HG03135 (cell line): ENCODE results near the gene AKR7A3.
A peak's percentile ranks its signal among the peaks of the same experiment; 100 is the strongest.
"Not testable (repeated sequence)": the region's sequence is repeated elsewhere in the genome, so short reads cannot be mapped to it uniquely, and the experiment has no call there.

Experiments used
- ATAC-seq: cut with Tn5 transposase; IDR thresholded peaks from one replicate; pipeline ENCODE4 v1.9.1; 2021; ENCODE audit warnings: mild to moderate bottlenecking, moderate library complexity; ENCODE audit not compliant: unreplicated experiment

Gene AKR7A3

DNA sequence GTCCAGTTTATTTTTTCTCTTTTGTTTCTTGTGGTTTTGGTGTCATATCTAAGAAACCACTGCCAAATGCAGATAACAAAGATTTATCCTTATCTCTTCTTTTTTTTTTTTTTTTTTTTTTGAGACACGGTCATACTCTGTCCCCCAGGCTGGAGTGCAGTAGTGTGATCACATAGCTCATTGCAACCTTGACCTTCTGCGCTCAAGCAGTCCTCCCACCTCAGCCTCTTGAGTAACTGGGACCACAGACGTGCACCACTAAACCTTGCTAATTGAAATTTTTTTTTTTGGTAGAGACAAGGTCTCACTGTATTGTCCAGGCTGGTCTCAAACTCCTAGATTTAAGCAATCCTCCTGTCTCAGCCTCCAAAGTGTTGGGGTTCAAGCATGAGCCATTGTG, 32.5 kb upstream of the AKR7A3 start:
- no peak for ATAC-seq

DNA sequence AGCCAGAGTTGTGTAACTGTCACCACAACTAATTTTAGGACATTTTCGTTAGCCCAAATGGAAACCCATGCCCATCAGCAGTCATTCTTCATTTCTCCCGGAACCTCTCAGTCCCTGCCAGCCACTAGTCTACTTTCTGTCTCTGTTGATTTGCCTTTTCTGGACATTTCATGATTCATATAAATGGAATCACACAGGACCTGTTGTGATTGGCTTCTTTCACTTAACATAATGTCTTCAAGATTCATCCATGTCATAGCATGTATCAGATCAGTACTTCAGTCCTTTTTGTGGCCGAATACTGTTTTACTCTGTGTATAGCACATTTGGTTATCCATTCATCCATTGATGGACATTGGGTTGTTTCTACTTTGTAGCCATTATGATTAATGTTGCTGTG, 30.6 kb upstream of the AKR7A3 start:
- no peak for ATAC-seq

- ATAC-seq = no peak
These were observed 28.7 kb upstream of the AKR7A3 start for GRCh38 chr1:19317126-19317910.

DNA sequence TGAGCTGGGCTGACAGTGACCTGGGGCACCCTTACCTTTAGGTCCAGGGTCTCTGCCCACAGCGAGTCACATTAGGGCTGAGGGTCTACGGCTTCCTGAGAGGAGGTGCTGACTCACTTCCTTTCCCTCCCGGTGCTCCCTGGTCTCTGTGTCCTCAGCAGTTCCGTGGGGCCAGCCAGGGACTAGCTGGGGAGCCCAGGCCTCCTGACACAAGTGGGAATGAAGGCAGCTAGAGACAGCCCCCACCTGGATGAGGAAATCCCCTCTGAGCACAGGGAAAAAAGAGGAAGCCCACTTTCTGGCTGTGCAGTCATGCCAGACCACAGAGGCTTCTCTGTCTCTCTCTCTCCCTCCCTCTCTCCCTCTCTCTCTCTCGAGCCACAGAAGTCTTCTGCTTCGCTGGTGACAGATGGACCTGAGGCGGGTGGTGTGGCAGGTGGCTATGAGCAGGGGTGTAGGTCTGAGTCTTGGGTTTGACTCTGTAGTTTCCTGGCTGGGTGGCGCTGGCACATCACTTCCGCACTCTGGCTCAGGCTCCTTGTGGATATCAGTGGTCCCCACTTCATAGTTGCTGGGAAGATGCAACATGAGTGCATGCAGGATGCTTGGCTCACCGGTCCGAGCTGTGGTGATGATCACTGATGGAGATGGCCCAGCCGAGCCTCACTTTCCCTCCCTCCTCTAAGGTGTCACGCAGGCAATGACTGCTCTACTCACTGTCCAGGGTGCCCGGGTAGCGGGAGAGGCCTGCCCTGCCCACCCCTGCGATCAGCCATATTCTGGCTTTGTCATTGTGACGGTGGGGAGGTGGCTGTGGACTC, 27.0 kb upstream of the AKR7A3 start:
- peak; percentile 35 for ATAC-seq

GRCh38 chr1:19313961-19314882, 25.7 kb upstream of the AKR7A3 start:
- no peak for ATAC-seq

DNA sequence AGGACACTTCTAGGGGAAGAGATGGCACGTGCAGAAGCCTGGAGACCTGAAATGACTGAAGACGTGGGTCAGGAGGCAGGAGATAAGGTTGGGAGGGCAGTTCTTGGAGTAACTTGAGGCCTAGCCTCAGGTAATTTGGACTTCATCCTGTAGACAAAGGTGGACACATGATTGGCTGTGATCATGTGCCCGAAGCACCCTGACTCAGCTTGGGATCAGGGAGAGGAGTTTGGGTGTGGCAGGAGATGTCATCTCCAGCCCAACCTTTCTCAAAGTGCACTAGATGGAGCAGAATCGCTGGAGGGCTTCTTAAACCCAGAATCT, 25.0 kb upstream of the AKR7A3 start:
- ATAC-seq = no peak

DNA sequence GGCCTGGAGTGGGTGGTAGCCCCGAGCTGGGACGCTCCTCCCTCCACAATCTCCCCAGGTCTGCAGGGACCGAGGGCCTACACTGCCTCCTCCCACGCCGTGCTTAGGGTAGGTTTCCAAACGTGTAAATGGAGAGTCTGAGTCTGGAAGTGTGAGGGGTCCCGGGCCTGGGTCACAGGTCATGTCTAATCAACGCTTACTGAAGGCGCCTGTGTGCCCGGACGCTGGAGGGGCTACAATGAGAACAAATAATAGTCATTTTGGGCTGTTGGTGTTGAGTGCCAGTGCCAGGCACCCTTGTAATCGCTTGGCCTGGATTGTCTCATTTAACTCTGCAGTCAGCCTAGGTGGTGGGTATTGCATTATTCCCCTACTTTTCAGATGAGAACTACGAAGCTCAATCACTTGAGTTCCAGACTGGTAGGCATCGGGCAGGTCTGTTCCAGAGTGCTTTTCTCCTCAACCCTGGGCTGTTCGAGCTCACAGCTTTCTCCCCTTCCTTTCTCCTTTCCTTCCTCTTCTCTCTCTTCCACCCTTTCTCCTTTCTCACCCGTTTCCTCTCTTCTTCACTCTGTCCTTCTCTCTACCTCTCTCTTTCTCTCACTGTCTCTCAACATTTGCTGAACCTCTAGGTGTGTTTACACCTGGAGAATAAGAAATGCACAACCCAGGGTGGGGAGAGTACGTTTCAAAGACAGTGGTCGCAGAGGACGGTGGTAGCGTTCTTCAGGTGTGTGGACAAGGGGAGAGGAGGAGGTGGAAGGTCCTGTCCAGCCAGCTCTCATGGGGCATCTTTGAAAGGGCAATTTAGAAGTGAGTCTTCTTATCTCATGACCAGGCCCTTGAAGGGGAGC, 24.4 kb upstream of the AKR7A3 start:
- ATAC-seq = peak; percentile 17

GRCh38 chr1:19311931-19312781, 23.6 kb upstream of the AKR7A3 start, which contains the start of the genes AKR7A2 and SLC66A1:
Gene AKR7A2 (minus strand): TSS chr1:19312144. CDS start chr1:19312124, 20 bp downstream.
Gene SLC66A1 (plus strand): TSS chr1:19312326. CDS start chr1:19317678, 5,352 bp downstream.
- peak; percentile 72 for ATAC-seq

DNA sequence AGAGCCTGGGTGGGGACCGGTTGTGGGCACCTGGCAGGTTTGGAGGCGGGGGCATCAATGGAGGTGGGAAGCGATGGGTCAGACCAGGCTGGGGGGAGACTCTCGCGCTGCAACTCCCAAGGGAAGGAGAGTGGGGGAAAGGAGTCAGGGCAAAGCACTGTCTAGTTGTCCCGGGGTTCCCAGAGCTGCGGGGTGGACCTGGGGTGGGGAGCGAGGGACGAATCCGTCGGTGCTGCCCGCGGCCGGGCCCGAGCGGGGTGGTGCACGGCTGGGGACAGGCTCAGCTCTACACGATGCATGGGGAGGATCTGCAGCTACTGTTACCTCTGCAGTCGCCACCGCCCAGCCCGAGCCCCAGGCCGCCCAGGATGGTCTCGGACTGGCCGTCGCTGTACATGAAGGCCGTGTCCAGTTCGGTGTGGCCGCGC, 22.9 kb upstream of the AKR7A3 start:
- ATAC-seq = peak; percentile 8

DNA sequence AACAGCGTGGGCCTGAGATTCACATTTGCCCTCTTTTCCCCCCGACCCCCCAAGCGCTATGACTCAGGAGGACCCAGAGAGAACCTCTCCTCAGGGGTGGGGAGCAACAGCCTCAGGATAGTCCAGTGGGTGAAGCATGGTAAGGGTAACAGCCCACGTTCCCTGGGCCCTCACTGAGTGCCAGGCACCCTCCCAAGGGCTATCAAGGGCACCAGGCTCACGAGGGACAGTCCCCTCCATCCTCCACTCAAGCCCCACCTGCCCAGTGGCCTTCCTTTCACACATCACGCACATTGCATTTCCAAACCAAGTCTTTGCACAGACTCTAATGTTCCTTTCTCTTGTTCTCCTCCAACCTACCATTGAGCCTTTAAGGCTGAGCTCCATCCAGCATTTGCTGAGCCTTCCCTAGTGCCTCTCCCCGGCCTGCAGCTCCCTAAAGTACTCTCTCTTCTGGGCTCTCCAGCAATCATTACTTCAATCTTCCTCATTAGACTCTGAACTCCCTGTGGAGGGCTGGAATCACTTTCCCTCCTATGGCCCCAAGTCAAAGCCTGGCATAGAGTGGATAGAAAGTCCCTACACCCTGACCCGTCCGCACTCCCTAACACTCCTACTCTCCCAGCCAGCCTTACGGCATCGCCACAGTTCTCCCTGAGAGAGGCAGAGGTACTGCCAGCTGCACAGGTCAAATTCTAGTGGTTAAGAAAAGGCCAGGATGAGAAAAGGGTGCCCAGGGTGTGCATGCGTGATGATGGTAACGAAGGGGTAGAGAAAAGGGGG, 22.3 kb upstream of the AKR7A3 start:
- ATAC-seq = no peak

DNA sequence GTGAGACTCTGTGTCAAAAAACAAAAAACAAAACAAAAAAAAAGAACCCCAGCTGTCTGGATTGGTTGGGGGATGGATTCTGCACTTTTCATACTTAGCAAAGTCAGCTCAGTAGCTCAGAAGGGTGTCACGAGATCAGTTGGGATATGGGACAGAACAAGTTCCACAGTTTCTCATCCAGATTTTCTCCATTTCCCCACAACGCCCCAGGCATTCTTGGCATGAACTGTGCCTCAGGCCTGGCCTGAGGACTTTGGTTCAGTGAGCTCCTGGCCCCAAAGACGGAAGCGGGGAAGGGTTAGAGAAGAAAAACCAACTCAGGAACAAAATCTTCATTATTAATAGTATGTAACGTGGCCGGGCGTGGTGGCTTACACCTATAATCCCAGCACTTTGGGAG, 21.5 kb upstream of the AKR7A3 start:
- ATAC-seq = no peak

DNA sequence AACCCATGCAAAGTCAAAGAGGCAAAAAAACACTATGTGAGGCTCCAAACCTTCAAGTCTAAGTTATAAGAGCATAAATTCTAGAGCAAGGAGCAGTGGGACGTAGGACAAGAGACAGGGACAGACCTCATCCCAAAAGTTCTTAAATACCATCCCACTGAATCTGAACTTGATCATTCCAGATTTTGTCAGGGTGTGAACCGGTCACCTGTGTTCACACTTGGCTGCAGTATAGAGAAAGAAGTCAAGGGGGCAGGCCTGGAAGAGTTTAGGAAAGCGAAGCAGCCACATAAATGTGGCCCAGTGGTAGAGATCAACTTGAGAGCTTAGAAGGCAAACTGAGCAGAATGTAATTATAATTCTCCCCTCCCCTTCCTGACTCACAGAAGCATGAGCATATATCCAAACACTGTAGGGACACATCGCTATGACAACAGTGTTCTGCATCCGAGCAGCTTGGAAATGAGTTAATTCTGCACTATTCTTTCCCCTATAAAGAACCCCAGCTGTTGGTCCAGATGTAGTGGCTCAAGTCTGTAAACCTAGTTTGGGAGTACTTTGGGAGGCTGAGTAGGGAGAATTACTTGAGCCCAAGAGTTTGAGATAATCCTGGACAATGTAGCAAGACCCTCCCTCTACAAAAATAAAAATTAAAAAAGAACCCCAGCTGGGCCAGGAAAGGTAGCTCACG, 20.7 kb upstream of the AKR7A3 start:
- no peak for ATAC-seq

DNA sequence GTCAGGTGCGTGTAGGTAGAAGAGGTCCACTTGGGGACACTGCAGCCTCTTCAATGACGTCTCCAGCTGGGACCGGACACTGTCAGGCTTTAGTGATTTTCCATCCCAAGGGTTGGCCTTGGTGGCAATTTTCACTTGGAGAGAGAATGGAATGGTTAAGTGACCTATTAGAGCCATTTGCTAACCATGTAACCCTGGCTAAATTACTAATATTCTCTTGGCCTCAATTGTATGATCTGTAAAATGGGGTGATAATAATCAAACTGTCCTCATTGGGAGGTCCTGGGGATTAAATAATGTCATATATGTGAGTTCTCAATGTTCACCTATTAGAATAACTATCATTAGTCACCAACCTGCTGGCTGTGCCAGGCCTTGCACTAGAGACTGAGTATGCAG, 19.9 kb upstream of the AKR7A3 start:
- no peak for ATAC-seq

- no peak for ATAC-seq
These were observed 19.4 kb upstream of the AKR7A3 start for GRCh38 chr1:19307794-19308508.

GRCh38 chr1:19306941-19307340, 18.4 kb upstream of the AKR7A3 start:
- ATAC-seq = no peak

- ATAC-seq = no peak
These were observed 17.3 kb upstream of the AKR7A3 start for GRCh38 chr1:19305880-19306279.

GRCh38 chr1:19304081-19304480, 15.5 kb upstream of the AKR7A3 start:
- not testable (repeated sequence) for ATAC-seq
